Neuronal stem cell (in vitro differentiated cells): ENCODE results near the gene OR13G1.
"Not testable (repeated sequence)": the region's sequence is repeated elsewhere in the genome, so short reads cannot be mapped to it uniquely, and the experiment has no call there.

Experiments
- DNase-seq: peaks from one replicate; pipeline ENCODE4 v3.0.0-alpha.2; 2013; ENCODE audit warnings: low spot score
- H2AFZ ChIP-seq: one replicate; pipeline ENCODE4 v1.6.1; 2013; ENCODE audit warnings: mild to moderate bottlenecking, low read length, inconsistent platforms
- H2AK5ac ChIP-seq: 2 replicates; pipeline ENCODE4 v1.6.1; 2013; ENCODE audit warnings: low read depth, mild to moderate bottlenecking, inconsistent platforms, low read length, moderate library complexity, mixed read lengths
- H2BK120ac ChIP-seq: 2 replicates; pipeline ENCODE4 v1.6.1; 2013; ENCODE audit warnings: low read depth, mild to moderate bottlenecking, inconsistent platforms, low read length, moderate library complexity, mixed read lengths
- H2BK12ac ChIP-seq: one replicate; pipeline ENCODE4 v1.6.1; 2013; ENCODE audit warnings: low read length, inconsistent platforms
- H2BK15ac ChIP-seq: 2 replicates; pipeline ENCODE4 v1.6.1; 2013; ENCODE audit warnings: mild to moderate bottlenecking, low read length, inconsistent platforms, mixed read lengths
- H2BK5ac ChIP-seq: one replicate; pipeline ENCODE4 v1.6.1; 2013; ENCODE audit warnings: inconsistent platforms, mild to moderate bottlenecking, low read length, moderate library complexity
- H3K14ac ChIP-seq: one replicate; pipeline ENCODE4 v1.6.1; 2013; ENCODE audit warnings: low read length, inconsistent platforms
- H3K18ac ChIP-seq: 2 replicates; pipeline ENCODE4 v1.6.1; 2013; ENCODE audit warnings: low read length, inconsistent platforms
- H3K23ac ChIP-seq: 2 replicates; pipeline ENCODE4 v1.6.1; 2013; ENCODE audit warnings: low read depth, mild to moderate bottlenecking, mixed read lengths, low read length, inconsistent platforms; ENCODE audit not compliant: poor library complexity
- H3K27ac ChIP-seq: replicated peaks from 3 replicates; pipeline ENCODE4 v1.5.1; 2013; ENCODE audit warnings: low read length, inconsistent platforms
- H3K27me3 ChIP-seq, 3 experiments: 2 replicates each; pipeline ENCODE4 v1.6.1; 2013; ENCODE audit warnings: low read length in 3 of 3, mild to moderate bottlenecking in 2 of 3, inconsistent platforms in 1 of 3, low read depth in 1 of 3, mixed read lengths in 1 of 3, moderate library complexity in 1 of 3; ENCODE audit not compliant: control insufficient read depth in 3 of 3, insufficient read depth in 3 of 3
- H3K36me3 ChIP-seq, 2 donors: replicated peaks in 1 of 2; 2 replicates each; pipeline ENCODE4 v1.6.1; 2013; ENCODE audit warnings: low read length in 2 of 2; ENCODE audit not compliant: control insufficient read depth in 2 of 2, insufficient read depth in 2 of 2
- H3K4ac ChIP-seq: 2 replicates; pipeline ENCODE4 v1.6.1; 2013; ENCODE audit warnings: inconsistent platforms, mild to moderate bottlenecking, low read length, moderate library complexity
- H3K4me1 ChIP-seq, 2 donors: 1 replicate in 1 of 2; 2 replicates in 1 of 2; pipeline ENCODE4 v1.6.1; 2013; ENCODE audit warnings: low read length in 2 of 2, low read depth in 1 of 2; ENCODE audit not compliant: control insufficient read depth in 2 of 2, insufficient read depth in 1 of 2
- H3K4me2 ChIP-seq: one replicate; pipeline ENCODE4 v1.6.1; 2013; ENCODE audit warnings: mild to moderate bottlenecking, low read length, inconsistent platforms; ENCODE audit not compliant: insufficient read depth, poor library complexity, severe bottlenecking
- H3K4me3 ChIP-seq, 2 donors: 2 replicates each; pipeline ENCODE4 v1.5.1; 2013; ENCODE audit warnings: low read length in 2 of 2, mild to moderate bottlenecking in 2 of 2, inconsistent platforms in 1 of 2, moderate library complexity in 1 of 2
- H3K79me1 ChIP-seq: one replicate; pipeline ENCODE4 v1.6.1; 2013; ENCODE audit warnings: low read depth, mild to moderate bottlenecking, inconsistent platforms, low read length, moderate library complexity
- H3K9ac ChIP-seq: one replicate; pipeline ENCODE4 v1.6.1; 2013; ENCODE audit warnings: mild to moderate bottlenecking, low read depth, low read length, inconsistent platforms; ENCODE audit not compliant: poor library complexity
- H3K9me3 ChIP-seq, 2 donors: replicated peaks in 1 of 2; 2 replicates each; pipeline versions ENCODE3 to v1.6.1; 2013; ENCODE audit warnings: low read length in 2 of 2, mild to moderate bottlenecking in 2 of 2, inconsistent platforms in 1 of 2, low read depth in 1 of 2, mixed read lengths in 1 of 2, moderate library complexity in 1 of 2; ENCODE audit not compliant: control insufficient read depth in 2 of 2, insufficient read depth in 1 of 2
- H4K8ac ChIP-seq: one replicate; pipeline ENCODE4 v1.6.1; 2013; ENCODE audit warnings: low read depth, mild to moderate bottlenecking, inconsistent platforms, low read length, moderate library complexity
- H4K91ac ChIP-seq: one replicate; pipeline ENCODE4 v1.6.1; 2013; ENCODE audit warnings: low read length, low read depth, mild to moderate bottlenecking, inconsistent platforms; ENCODE audit not compliant: poor library complexity
- WGBS, 2 donors: extraction: QIAGEN DNeasy Blood & Tissue Kit; methylation state at CpG; one replicate each; pipeline ENCODE4 v1.1.7; 2013; ENCODE audit warnings: missing lambda C conversion rate in 2 of 2, mixed read lengths in 1 of 2; ENCODE audit not compliant: insufficient read length in 2 of 2, insufficient replicate concordance in 1 of 2; ENCODE audit errors: extremely low coverage in 2 of 2; 5-methylcytosine and 5-hydroxymethylcytosine counted together

Gene OR13G1

DNA sequence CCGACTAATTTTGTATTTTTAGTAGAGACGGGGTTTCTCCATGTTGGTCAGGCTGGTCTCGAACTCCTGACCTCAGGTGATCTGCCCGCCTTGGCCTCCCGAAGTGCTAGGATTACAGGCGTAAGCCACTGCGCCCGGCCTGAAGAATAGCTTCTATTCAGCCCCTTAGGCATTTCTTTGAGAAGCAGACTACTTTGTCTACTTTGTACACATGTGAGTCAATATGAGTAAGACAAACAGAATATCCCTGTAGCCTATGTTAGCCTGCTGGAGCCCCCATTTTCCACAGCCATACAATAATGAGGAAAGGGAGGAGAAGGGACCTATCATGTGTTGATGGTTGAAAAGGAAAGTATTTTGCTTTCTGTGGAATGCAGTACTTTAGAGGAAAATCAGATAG is 31.1 kb upstream of the OR13G1 start:
- not testable (repeated sequence) for H3K36me3 ChIP-seq, H2BK5ac ChIP-seq, H3K4me1 ChIP-seq, H3K9ac ChIP-seq, H3K9me3 ChIP-seq, H2BK120ac ChIP-seq, H4K91ac ChIP-seq, H3K18ac ChIP-seq, H3K23ac ChIP-seq, H3K79me1 ChIP-seq, H3K27me3 ChIP-seq, H2AK5ac ChIP-seq, DNase-seq, H2BK15ac ChIP-seq, H3K4me2 ChIP-seq, H3K27ac ChIP-seq, H3K4me3 ChIP-seq, H2AFZ ChIP-seq, H3K14ac ChIP-seq, H4K8ac ChIP-seq, H2BK12ac ChIP-seq, H3K4ac ChIP-seq
- no CpG with 5 or more reads among the region's 8 CpGs for WGBS, 2 donors

DNA sequence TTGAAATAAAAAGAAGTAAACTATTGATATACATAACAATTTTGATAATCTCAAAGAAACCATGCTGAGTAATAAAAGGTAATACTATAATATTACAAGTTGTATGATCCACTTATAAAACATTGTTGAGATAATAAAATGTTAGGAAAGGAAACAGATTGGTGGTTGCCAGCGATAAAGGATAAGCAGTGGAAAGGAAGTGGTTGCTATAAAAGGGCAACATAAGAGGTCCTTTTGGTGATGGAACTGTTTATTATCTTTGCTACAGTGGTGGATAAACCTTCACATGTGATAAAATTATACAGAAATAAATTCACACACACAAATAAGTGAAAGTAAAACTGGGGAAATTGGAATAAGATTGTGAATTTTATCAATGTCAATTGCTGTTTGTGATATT is 21.8 kb upstream of the OR13G1 start:
- Histone ChIP-seq H3K27me3 (no peaks in the 10 kb centered on the region), H2BK12ac (no peak overlapping the region), H3K9ac (no peak overlapping the region), H3K9me3 (no peaks in the 10 kb centered on the region), H2BK120ac (no peak overlapping the region), H3K23ac (no peak overlapping the region), H2AFZ (no peak overlapping the region), H3K27ac (no peak overlapping the region), H3K36me3 (no peaks in the 10 kb centered on the region), H3K4me2 (no peak overlapping the region), H3K18ac (no peak overlapping the region), H3K4me1 (no peaks in the 10 kb centered on the region), H4K8ac (no peak overlapping the region), H2BK15ac (no peak overlapping the region), H2AK5ac (no peak overlapping the region), H2BK5ac (no peak overlapping the region), H3K14ac (no peak overlapping the region), H3K4ac (no peak overlapping the region), H3K79me1 (no peaks in the 10 kb centered on the region), H3K4me3 (no peak overlapping the region), H4K91ac (no peak overlapping the region)
- DNase-seq, result no peak
- WGBS, 2 donors, result no CpG with 5 or more reads among the region's 1 CpG

- Histone ChIP-seq H3K79me1 (no peaks in the 10 kb centered on the region), H2BK12ac (no peak overlapping the region), H3K27ac (no peak overlapping the region), H3K4me3 (no peak overlapping the region), H3K36me3 (no peaks in the 10 kb centered on the region), H4K8ac (no peak overlapping the region), H2AK5ac (no peak overlapping the region), H3K27me3 (no peaks in the 10 kb centered on the region), H3K9ac (no peak overlapping the region), H3K23ac (no peak overlapping the region), H4K91ac (no peak overlapping the region), H3K4me2 (no peak overlapping the region), H3K14ac (no peak overlapping the region), H2BK120ac (no peak overlapping the region), H2AFZ (no peak overlapping the region), H3K9me3 (no peaks in the 10 kb centered on the region), H3K4ac (no peak overlapping the region), H2BK15ac (no peak overlapping the region), H3K4me1 (no peaks in the 10 kb centered on the region), H2BK5ac (no peak overlapping the region), H3K18ac (no peak overlapping the region)
- DNase-seq, result peak; percentile 63
- no CpG with 5 or more reads among the region's 7 CpGs for WGBS, 2 donors
These were observed 1.9 kb upstream of the OR13G1 start for GRCh38 chr1:247681288-247681897.

DNA sequence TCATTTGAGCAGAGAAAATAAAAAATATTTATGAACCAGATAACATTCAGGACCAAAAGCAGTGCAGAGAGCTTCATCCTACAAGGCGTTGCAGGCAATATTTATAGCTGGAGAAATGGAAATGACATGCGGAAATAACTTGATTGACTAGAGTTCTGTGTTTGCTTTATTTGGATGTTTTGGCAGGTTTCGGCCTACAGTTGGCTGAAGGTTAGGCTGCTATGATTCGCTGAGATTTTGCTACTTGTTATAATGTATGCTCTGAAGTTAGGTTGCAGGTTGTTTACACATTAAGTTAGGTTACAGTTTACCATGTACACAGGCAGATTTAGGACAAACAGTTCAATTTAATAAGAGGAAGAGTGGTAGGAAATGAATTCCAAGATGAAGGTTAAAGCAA is 632 bp upstream of the OR13G1 start:
- Histone ChIP-seq H3K4me1 (no peaks in the 10 kb centered on the region), H3K14ac (no peak overlapping the region), H4K91ac (no peak overlapping the region), H2BK12ac (no peak overlapping the region), H3K4ac (no peak overlapping the region), H3K27ac (no peak overlapping the region), H3K27me3 (no peaks in the 10 kb centered on the region), H4K8ac (no peak overlapping the region), H3K79me1 (no peaks in the 10 kb centered on the region), H2BK120ac (no peak overlapping the region), H2BK15ac (no peak overlapping the region), H2BK5ac (no peak overlapping the region), H3K18ac (no peak overlapping the region), H3K36me3 (no peaks in the 10 kb centered on the region), H3K9ac (no peak overlapping the region), H3K4me3 (no peak overlapping the region), H3K23ac (no peak overlapping the region), H2AFZ (no peak overlapping the region), H2AK5ac (no peak overlapping the region), H3K9me3 (no peaks in the 10 kb centered on the region), H3K4me2 (no peak overlapping the region)
- WGBS, 2 donors, result no CpG with 5 or more reads among the region's 4 CpGs
- DNase-seq, result no peak
